DND-41 (cell line): ENCODE results near the gene TOMM40L.

ENCODE experiments used
- ATAC-seq: fragments of 200-7000 bp; cut with Tn5 transposase; 3 replicates; pipeline ENCODE4 v1.9.1; 2021; ENCODE audit warnings: low read depth; ENCODE audit not compliant: insufficient read depth
- DNase-seq: peaks from one replicate; pipeline ENCODE4 v3.0.0-alpha.2; 2020
- H2AFZ ChIP-seq: 2 replicates; pipeline ENCODE4 v1.6.0; 2012; ENCODE audit warnings: low read depth, low read length
- H3K27ac ChIP-seq: 2 replicates; pipeline ENCODE4 v1.5.1; 2012; ENCODE audit warnings: low read length, inconsistent platforms
- H3K27me3 ChIP-seq: fragments of 200-600 bp; sonication (generic); 2 replicates; pipeline ENCODE4 v1.6.0; 2012; ENCODE audit warnings: low read length, mild to moderate bottlenecking, inconsistent platforms; ENCODE audit not compliant: insufficient read depth, poor library complexity
- H3K36me3 ChIP-seq: 2 replicates; pipeline ENCODE4 v1.5.1; 2012; ENCODE audit warnings: low read length, inconsistent platforms; ENCODE audit not compliant: insufficient read depth
- H3K4me1 ChIP-seq: 2 replicates; pipeline ENCODE4 v1.5.1; 2012; ENCODE audit warnings: mild to moderate bottlenecking, low read length; ENCODE audit not compliant: insufficient read depth
- H3K4me2 ChIP-seq: 2 replicates; pipeline ENCODE4 v1.6.0; 2012; ENCODE audit warnings: mild to moderate bottlenecking, moderate library complexity, low read length, inconsistent platforms; ENCODE audit not compliant: insufficient read depth
- H3K4me3 ChIP-seq, 2 experiments: fragments of 200-600 bp in 1 of 2; shearing (Covaris generic) in 1 of 2; 2 replicates each; pipeline ENCODE4 v1.5.1; 2012 to 2016; ENCODE audit warnings: inconsistent platforms in 2 of 2, low read length in 2 of 2, mild to moderate bottlenecking in 2 of 2, low read depth in 1 of 2, moderate library complexity in 1 of 2
- H3K79me2 ChIP-seq: 2 replicates; pipeline ENCODE4 v1.6.0; 2012; ENCODE audit warnings: low read length, inconsistent platforms; ENCODE audit not compliant: insufficient read depth
- H3K9ac ChIP-seq: 2 replicates; pipeline ENCODE4 v1.6.0; 2012; ENCODE audit warnings: low read depth, mild to moderate bottlenecking, inconsistent platforms, low read length, moderate library complexity
- H3K9me3 ChIP-seq: 2 replicates; pipeline ENCODE4 v1.5.1; 2012; ENCODE audit warnings: low read length, moderate library complexity, mild to moderate bottlenecking, inconsistent platforms; ENCODE audit not compliant: insufficient read depth, severe bottlenecking
- H4K20me1 ChIP-seq: 2 replicates; pipeline ENCODE4 v1.6.0; 2012; ENCODE audit warnings: low read length; ENCODE audit not compliant: insufficient read depth
- CTCF ChIP-seq: IDR thresholded peaks from 2 replicates; pipeline ENCODE4 v1.5.1; 2012; ENCODE audit warnings: borderline replicate concordance, low read length, moderate library complexity, mild to moderate bottlenecking; ENCODE audit not compliant: poor library complexity, severe bottlenecking; ENCODE audit errors: extremely low read depth
- EZH2 ChIP-seq: IDR thresholded peaks from 3 replicates; pipeline ENCODE4 v1.6.1; 2012; ENCODE audit warnings: borderline replicate concordance, low read depth, mild to moderate bottlenecking, moderate library complexity, low read length, inconsistent platforms; ENCODE audit not compliant: severe bottlenecking

Gene TOMM40L

GRCh38 chr1:161266836-161267235, 41.0 kb downstream of the TOMM40L start:
- no peaks in the 10 kb centered on the region for H3K9me3 ChIP-seq
- no peak overlapping the region for H3K9ac ChIP-seq
- no peaks in the 10 kb centered on the region for H4K20me1 ChIP-seq
- no peak for ATAC-seq
- no peak overlapping the region for H3K4me3 ChIP-seq
- no peak overlapping the region for H3K4me2 ChIP-seq
- no peaks in the 10 kb centered on the region for H3K36me3 ChIP-seq
- H2AFZ ChIP-seq, result no peak overlapping the region
- no peak overlapping the region for H3K27ac ChIP-seq
- no peak for DNase-seq
- H3K79me2 ChIP-seq, result no peaks in the 10 kb centered on the region
- TF ChIP-seq EZH2, result no peak
- no peak for TF ChIP-seq CTCF
- peaks cover 5% of the 10 kb centered on the region for H3K27me3 ChIP-seq
- no peaks in the 10 kb centered on the region for H3K4me1 ChIP-seq

GRCh38 chr1:161267321-161267720, 41.5 kb downstream of the TOMM40L start:
- Histone ChIP-seq H4K20me1 (no peaks in the 10 kb centered on the region), H3K79me2 (no peaks in the 10 kb centered on the region), H3K4me1 (no peaks in the 10 kb centered on the region), H2AFZ (no peak overlapping the region), H3K27ac (no peak overlapping the region), H3K4me3 (no peak overlapping the region), H3K27me3 (peaks cover 5% of the 10 kb centered on the region), H3K4me2 (no peak overlapping the region), H3K36me3 (no peaks in the 10 kb centered on the region), H3K9ac (no peak overlapping the region), H3K9me3 (no peaks in the 10 kb centered on the region)
- ATAC-seq (no peak), DNase-seq (no peak)
- no peak for TF ChIP-seq CTCF
- TF ChIP-seq EZH2, result no peak

- TF ChIP-seq CTCF, result no peak
- H4K20me1 ChIP-seq, result no peaks in the 10 kb centered on the region
- H3K9ac ChIP-seq, result no peak overlapping the region
- no peak overlapping the region for H3K27ac ChIP-seq
- no peaks in the 10 kb centered on the region for H3K79me2 ChIP-seq
- ATAC-seq, result no peak
- H3K36me3 ChIP-seq, result no peaks in the 10 kb centered on the region
- no peaks in the 10 kb centered on the region for H3K4me1 ChIP-seq
- no peak overlapping the region for H3K4me2 ChIP-seq
- H3K9me3 ChIP-seq, result no peaks in the 10 kb centered on the region
- peaks cover 17% of the 10 kb centered on the region for H3K27me3 ChIP-seq
- H3K4me3 ChIP-seq, result no peak overlapping the region
- no peak for DNase-seq
- no peak overlapping the region for H2AFZ ChIP-seq
Observed at GRCh38 chr1:161273402-161273801, 47.5 kb downstream of the TOMM40L start.

- Histone ChIP-seq H3K9me3 (no peaks in the 10 kb centered on the region), H3K9ac (no peak overlapping the region), H2AFZ (no peak overlapping the region), H3K36me3 (no peaks in the 10 kb centered on the region), H3K4me1 (no peaks in the 10 kb centered on the region), H3K4me3 (no peak overlapping the region), H4K20me1 (no peaks in the 10 kb centered on the region), H3K4me2 (no peak overlapping the region), H3K27ac (no peak overlapping the region), H3K79me2 (no peaks in the 10 kb centered on the region), H3K27me3 (peaks cover 21% of the 10 kb centered on the region)
- TF ChIP-seq EZH2 (no peak), CTCF (no peak)
- ATAC-seq, result no peak
- no peak for DNase-seq
Observed at GRCh38 chr1:161274874-161275273, 49.0 kb downstream of the TOMM40L start.
